SK-N-SH (cell line): ENCODE results near the gene ARMC9. TPM values are rescaled to one million over a fixed set of nuclear protein-coding genes. Genes with fewer than 3 reads are reported as not detected.

Experiments used
- CTCF ChIA-PET: fragments of 300-600, 350-600 bp; formaldehyde crosslinking; extraction: SDS; loops from one replicate; lab custom pipeline; 2021; lab: Yijun Ruan, JAX
- POLR2A ChIA-PET: fragments of 350-600 bp; sonication (Branson Sonifier 250); formaldehyde crosslinking; extraction: SDS; loops from one replicate; lab custom pipeline; 2020; ENCODE audit warnings: antibody characterized with exemption, inconsistent platforms; lab: Yijun Ruan, JAX
- DNase-seq: peaks from one replicate; pipeline ENCODE4 v3.0.0; 2012
- H2AFZ ChIP-seq: fragments of 200-600 bp; sonication (generic); 2 replicates; pipeline ENCODE4 v1.8.1; 2016; ENCODE audit warnings: antibody characterized with exemption, mild to moderate bottlenecking, low read depth
- H3F3A ChIP-seq: fragments of 200-600 bp; sonication (generic); replicated peaks from 2 replicates; pipeline ENCODE3; 2016; ENCODE audit warnings: antibody characterized with exemption, mild to moderate bottlenecking; ENCODE audit not compliant: insufficient read depth
- H3K27ac ChIP-seq, 2 experiments: fragments of 200-500 bp in 1 of 2; fragments of 200-600 bp in 1 of 2; sonication (Bioruptor generic) in 1 of 2; sonication (generic), shearing (Covaris generic) in 1 of 2; 2 replicates each; pipeline versions ENCODE4 v1.5.1 to v1.6.1; 2014 to 2016; ENCODE audit warnings: low read depth in 2 of 2, inconsistent platforms in 1 of 2, low read length in 1 of 2, mild to moderate bottlenecking in 1 of 2, mixed read lengths in 1 of 2
- H3K27me3 ChIP-seq: fragments of 200-600 bp; sonication (generic), shearing (Covaris generic); 2 replicates; pipeline ENCODE4 v1.6.1; 2016; ENCODE audit warnings: mixed run types; ENCODE audit not compliant: insufficient read depth
- H3K36me3 ChIP-seq, 2 experiments: fragments of 200-500 bp in 1 of 2; fragments of 200-600 bp in 1 of 2; sonication (Bioruptor generic) in 1 of 2; sonication (generic) in 1 of 2; replicated peaks in 1 of 2; 2 replicates each; pipeline versions ENCODE3 to v1.5.1; 2014 to 2016; ENCODE audit warnings: low read length in 1 of 2, mild to moderate bottlenecking in 1 of 2; ENCODE audit not compliant: insufficient read depth in 2 of 2, control insufficient read depth in 1 of 2
- H3K4me1 ChIP-seq, 2 experiments: fragments of 200-500 bp in 1 of 2; fragments of 200-600 bp in 1 of 2; sonication (Bioruptor generic) in 1 of 2; sonication (generic), shearing (Covaris generic) in 1 of 2; 2 replicates each; pipeline versions ENCODE4 v1.5.1 to v1.6.1; 2014 to 2016; ENCODE audit warnings: low read depth in 1 of 2, low read length in 1 of 2, mixed run types in 1 of 2; ENCODE audit not compliant: insufficient read depth in 2 of 2, control insufficient read depth in 1 of 2
- H3K4me2 ChIP-seq: fragments of 200-600 bp; sonication (generic), shearing (Covaris generic); 2 replicates; pipeline ENCODE4 v1.6.1; 2017; ENCODE audit warnings: mixed run types
- H3K4me3 ChIP-seq, 2 experiments: fragments of 200-500 bp in 1 of 2; fragments of 200-600 bp in 1 of 2; sonication (Bioruptor generic) in 1 of 2; sonication (generic), shearing (Covaris generic) in 1 of 2; 2 replicates each; pipeline versions ENCODE4 v1.5.1 to v1.8.1; 2014 to 2016; ENCODE audit warnings: low read depth in 2 of 2, inconsistent platforms in 1 of 2, low read length in 1 of 2, mild to moderate bottlenecking in 1 of 2, mixed read lengths in 1 of 2, moderate library complexity in 1 of 2
- H3K79me2 ChIP-seq: fragments of 200-600 bp; sonication (generic); 2 replicates; pipeline ENCODE4 v1.8.1; 2017; ENCODE audit warnings: mild to moderate bottlenecking; ENCODE audit not compliant: insufficient read depth
- H3K9ac ChIP-seq: fragments of 200-600 bp; sonication (generic); 2 replicates; pipeline ENCODE4 v1.6.1; 2017; ENCODE audit warnings: mixed run types
- H3K9me2 ChIP-seq: fragments of 200-600 bp; sonication (generic); 2 replicates; pipeline ENCODE4 v1.6.1; 2017; ENCODE audit warnings: mixed run types
- H3K9me3 ChIP-seq: fragments of 200-600 bp; sonication (generic); 2 replicates; pipeline ENCODE4 v1.6.1; 2017; ENCODE audit warnings: mixed run types, mild to moderate bottlenecking, moderate library complexity
- H4K20me1 ChIP-seq: fragments of 200-600 bp; sonication (generic); 2 replicates; pipeline ENCODE4 v1.6.1; 2017; ENCODE audit warnings: mild to moderate bottlenecking, mixed run types; ENCODE audit not compliant: insufficient read depth
- EZH2phosphoT487 ChIP-seq: fragments of 200-600 bp; sonication (generic); IDR thresholded peaks from 2 replicates; pipeline ENCODE4 v1.6.1; 2017; ENCODE audit warnings: low read depth, mixed run types, mild to moderate bottlenecking, antibody characterized with exemption, moderate library complexity, borderline replicate concordance
- FOSL2 ChIP-seq: IDR thresholded peaks from 2 replicates; pipeline ENCODE4 v1.4.0; 2012; ENCODE audit warnings: low read depth, mild to moderate bottlenecking, moderate library complexity, borderline replicate concordance
- FOXJ3 ChIP-seq: sonication (generic); formaldehyde crosslinking; IDR thresholded peaks from 2 replicates; pipeline ENCODE4 v1.5.1; 2020; ENCODE audit warnings: mild to moderate bottlenecking, missing genetic modification reagents
- FOXM1 ChIP-seq: IDR thresholded peaks from 2 replicates; pipeline ENCODE4 v1.4.0; 2012; ENCODE audit warnings: low read depth, mild to moderate bottlenecking
- GABPA ChIP-seq: IDR thresholded peaks from 2 replicates; pipeline ENCODE4 v1.4.0; 2012; ENCODE audit warnings: low read depth, mild to moderate bottlenecking
- MEF2A ChIP-seq: IDR thresholded peaks from 2 replicates; pipeline ENCODE4 v1.4.0; 2012; ENCODE audit warnings: low read depth, borderline replicate concordance
- MXI1 ChIP-seq: IDR thresholded peaks from 2 replicates; pipeline ENCODE4 v1.6.1; 2012; ENCODE audit warnings: mild to moderate bottlenecking, low read depth, low read length, improper control_type of control experiment
- NFIC ChIP-seq: IDR thresholded peaks from 2 replicates; pipeline ENCODE4 v1.4.0; 2012; ENCODE audit warnings: borderline replicate concordance
- NRF1 ChIP-seq: IDR thresholded peaks from 2 replicates; pipeline ENCODE4 v1.6.1; 2012; ENCODE audit warnings: low read depth, mild to moderate bottlenecking, low read length
- POLR2AphosphoS5 ChIP-seq: IDR thresholded peaks from 2 replicates; pipeline ENCODE4 v1.6.1; 2012; ENCODE audit warnings: low read depth, low read length
- RAD21 ChIP-seq: IDR thresholded peaks from 2 replicates; pipeline ENCODE4 v1.6.1; 2012; ENCODE audit warnings: mild to moderate bottlenecking, low read length
- RFX5 ChIP-seq: IDR thresholded peaks from 2 replicates; pipeline ENCODE4 v1.6.1; 2012; ENCODE audit warnings: mild to moderate bottlenecking, improper control_type of control experiment, low read length
- RXRA ChIP-seq: IDR thresholded peaks from 2 replicates; pipeline ENCODE4 v1.4.0; 2012; ENCODE audit warnings: low read depth, mild to moderate bottlenecking, borderline replicate concordance
- SIN3A ChIP-seq: IDR thresholded peaks from 2 replicates; pipeline ENCODE4 v1.6.1; 2012; ENCODE audit warnings: low read depth, mild to moderate bottlenecking, low read length, moderate library complexity, borderline replicate concordance
- SMC3 ChIP-seq: IDR thresholded peaks from 2 replicates; pipeline ENCODE4 v1.6.1; 2012; ENCODE audit warnings: low read depth, low read length, improper control_type of control experiment
- TAF1 ChIP-seq: IDR thresholded peaks from 2 replicates; pipeline ENCODE4 v1.6.1; 2012; ENCODE audit warnings: low read depth, mild to moderate bottlenecking, low read length, moderate library complexity, borderline replicate concordance
- TCF12 ChIP-seq: IDR thresholded peaks from 2 replicates; pipeline ENCODE4 v1.4.0; 2012
- TEAD4 ChIP-seq: IDR thresholded peaks from 2 replicates; pipeline ENCODE4 v1.4.0; 2012; ENCODE audit warnings: mild to moderate bottlenecking, borderline replicate concordance; ENCODE audit not compliant: insufficient read depth
- WGBS: methylation state at CpG from one replicate; pipeline ENCODE4 v1.1.6; 2017; ENCODE audit warnings: low lambda C conversion rate; 5-methylcytosine and 5-hydroxymethylcytosine counted together
- polyA plus RNA-seq, 3 experiments: library from polyadenylated mRNA; depleted of rRNA; stranded (reverse); fragments of >200 nt; gene quantifications; 2 replicates each; pipeline ENCODE4 v1.2.3, GENCODE V29; 2012
- TF ChIP-seq, protein P1 (sequence below): fragments of 150-350 bp; IDR thresholded peaks from 2 replicates; pipeline ENCODE4 v1.6.1; 2017; ENCODE audit warnings: antibody characterized with exemption, low read length, low read depth, borderline replicate concordance
- TF ChIP-seq, protein P2 (sequence below): IDR thresholded peaks from 2 replicates; pipeline ENCODE4 v1.6.1; 2012; ENCODE audit warnings: mild to moderate bottlenecking, low read depth, low read length, moderate library complexity
- TF ChIP-seq, protein P3 (sequence below): IDR thresholded peaks from 2 replicates; pipeline ENCODE4 v1.4.0; 2012; ENCODE audit warnings: low read depth, borderline replicate concordance

ARMC9 gene
- polyA plus RNA-seq, 1 of the 3 experiments (the other 2 are of a cell fraction): 25.3 TPM

GRCh38 chr2:231277962-231278361 lies 79.5 kb downstream of the ARMC9 start (continued):
- TF ChIP-seq FOSL2 (no peak), FOXM1 (no peak), TCF12 (no peak), POLR2AphosphoS5 (no peak)
- TF ChIP-seq, protein P1, sequence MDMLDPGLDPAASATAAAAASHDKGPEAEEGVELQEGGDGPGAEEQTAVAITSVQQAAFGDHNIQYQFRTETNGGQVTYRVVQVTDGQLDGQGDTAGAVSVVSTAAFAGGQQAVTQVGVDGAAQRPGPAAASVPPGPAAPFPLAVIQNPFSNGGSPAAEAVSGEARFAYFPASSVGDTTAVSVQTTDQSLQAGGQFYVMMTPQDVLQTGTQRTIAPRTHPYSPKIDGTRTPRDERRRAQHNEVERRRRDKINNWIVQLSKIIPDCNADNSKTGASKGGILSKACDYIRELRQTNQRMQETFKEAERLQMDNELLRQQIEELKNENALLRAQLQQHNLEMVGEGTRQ: no peak

DNA sequence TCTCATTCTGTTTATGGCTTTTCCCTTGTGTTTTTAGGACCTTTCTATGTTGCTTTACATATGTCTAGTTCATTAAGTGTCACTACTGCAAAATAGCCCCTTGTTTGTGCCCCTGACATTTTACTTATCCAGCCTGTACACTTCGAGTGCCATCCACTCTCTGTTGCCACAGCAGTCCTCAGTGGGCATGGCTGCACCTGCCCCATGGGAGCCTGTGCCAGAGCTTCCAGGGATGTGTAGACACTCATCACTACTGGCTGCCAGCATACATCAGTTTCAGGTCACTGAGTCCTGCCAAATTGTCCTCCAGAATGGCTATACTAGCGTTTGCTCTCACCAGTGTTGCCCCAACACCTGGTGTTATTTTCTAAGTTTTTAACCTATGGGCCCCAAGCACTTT lies 80.4 kb downstream of the ARMC9 start:
- Histone ChIP-seq H2AFZ (no peak overlapping the region), H3K9me2 (no peaks in the 10 kb centered on the region), H3K4me2 (no peak overlapping the region), H3K9me3 (no peaks in the 10 kb centered on the region), H3K79me2 (no peaks in the 10 kb centered on the region), H3K27me3 (no peaks in the 10 kb centered on the region), H3F3A (no peaks in the 10 kb centered on the region), H3K9ac (no peak overlapping the region), H3K4me3 (no peak overlapping the region), H4K20me1 (no peaks in the 10 kb centered on the region), H3K36me3 (peaks cover 51 to 59% of the 10 kb centered on the region in 2 experiments), H3K4me1 (no peaks in the 10 kb centered on the region), H3K27ac (no peak overlapping the region)
- TF ChIP-seq TAF1: no peak
- no peak for TF ChIP-seq POLR2AphosphoS5
- TF ChIP-seq GABPA: no peak
- TF ChIP-seq, protein P2, sequence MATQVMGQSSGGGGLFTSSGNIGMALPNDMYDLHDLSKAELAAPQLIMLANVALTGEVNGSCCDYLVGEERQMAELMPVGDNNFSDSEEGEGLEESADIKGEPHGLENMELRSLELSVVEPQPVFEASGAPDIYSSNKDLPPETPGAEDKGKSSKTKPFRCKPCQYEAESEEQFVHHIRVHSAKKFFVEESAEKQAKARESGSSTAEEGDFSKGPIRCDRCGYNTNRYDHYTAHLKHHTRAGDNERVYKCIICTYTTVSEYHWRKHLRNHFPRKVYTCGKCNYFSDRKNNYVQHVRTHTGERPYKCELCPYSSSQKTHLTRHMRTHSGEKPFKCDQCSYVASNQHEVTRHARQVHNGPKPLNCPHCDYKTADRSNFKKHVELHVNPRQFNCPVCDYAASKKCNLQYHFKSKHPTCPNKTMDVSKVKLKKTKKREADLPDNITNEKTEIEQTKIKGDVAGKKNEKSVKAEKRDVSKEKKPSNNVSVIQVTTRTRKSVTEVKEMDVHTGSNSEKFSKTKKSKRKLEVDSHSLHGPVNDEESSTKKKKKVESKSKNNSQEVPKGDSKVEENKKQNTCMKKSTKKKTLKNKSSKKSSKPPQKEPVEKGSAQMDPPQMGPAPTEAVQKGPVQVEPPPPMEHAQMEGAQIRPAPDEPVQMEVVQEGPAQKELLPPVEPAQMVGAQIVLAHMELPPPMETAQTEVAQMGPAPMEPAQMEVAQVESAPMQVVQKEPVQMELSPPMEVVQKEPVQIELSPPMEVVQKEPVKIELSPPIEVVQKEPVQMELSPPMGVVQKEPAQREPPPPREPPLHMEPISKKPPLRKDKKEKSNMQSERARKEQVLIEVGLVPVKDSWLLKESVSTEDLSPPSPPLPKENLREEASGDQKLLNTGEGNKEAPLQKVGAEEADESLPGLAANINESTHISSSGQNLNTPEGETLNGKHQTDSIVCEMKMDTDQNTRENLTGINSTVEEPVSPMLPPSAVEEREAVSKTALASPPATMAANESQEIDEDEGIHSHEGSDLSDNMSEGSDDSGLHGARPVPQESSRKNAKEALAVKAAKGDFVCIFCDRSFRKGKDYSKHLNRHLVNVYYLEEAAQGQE: no peak
- no peak for TF ChIP-seq RXRA
- TF ChIP-seq SMC3: no peak
- TF ChIP-seq MEF2A: no peak
- no peak for TF ChIP-seq NFIC
- no peak for TF ChIP-seq TEAD4
- no peak for TF ChIP-seq NRF1
- no peak for TF ChIP-seq EZH2phosphoT487
- no peak for TF ChIP-seq MXI1
- no peak for TF ChIP-seq RFX5
- no peak for TF ChIP-seq FOSL2
- no peak for TF ChIP-seq FOXJ3 (CRISPR knock-in tag)
- no peak for TF ChIP-seq SIN3A
- TF ChIP-seq RAD21: no peak
- TF ChIP-seq, protein P3, sequence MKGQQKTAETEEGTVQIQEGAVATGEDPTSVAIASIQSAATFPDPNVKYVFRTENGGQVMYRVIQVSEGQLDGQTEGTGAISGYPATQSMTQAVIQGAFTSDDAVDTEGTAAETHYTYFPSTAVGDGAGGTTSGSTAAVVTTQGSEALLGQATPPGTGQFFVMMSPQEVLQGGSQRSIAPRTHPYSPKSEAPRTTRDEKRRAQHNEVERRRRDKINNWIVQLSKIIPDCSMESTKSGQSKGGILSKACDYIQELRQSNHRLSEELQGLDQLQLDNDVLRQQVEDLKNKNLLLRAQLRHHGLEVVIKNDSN: no peak
- TF ChIP-seq TCF12: no peak
- WGBS: 100% methylated on average over 2 of the region's 2 CpGs
- no peak for DNase-seq
- CTCF ChIA-PET: interaction anchor here (1.5 to 7.2 kb wide), 3 partner anchors 18 to 134 kb away, joined by 5 to 30 read pairs (median 12); no protein-coding TSS in a partner anchor
- POLR2A ChIA-PET: no interaction called here
